HCT116 (cell line): ENCODE results near the gene PLEKHM1. TPM values are rescaled to one million over a fixed set of nuclear protein-coding genes. Genes with fewer than 3 reads are reported as not detected.

ENCODE experiments used
- ATAC-seq: fragments of 200-7000 bp; cut with Tn5 transposase; 2 replicates; pipeline ENCODE4 v1.9.1; 2020; ENCODE audit warnings: mild to moderate bottlenecking, moderate library complexity
- BruUV-seq: library from RNA; stranded (reverse); fragments of 400-500 nt; replicated peaks from 2 replicates; lab custom pipeline; 2021; lab: Mats Ljungman, UMichigan
- CTCF ChIA-PET: fragments of 300-600 bp; sonication (Branson Sonifier 250); formaldehyde crosslinking; loops from one replicate; lab custom pipeline; 2021; ENCODE audit warnings: antibody characterized with exemption; lab: Charles Lee
- POLR2A ChIA-PET: fragments of 300-600, 350-600 bp; sonication (Branson Sonifier 250); formaldehyde crosslinking; loops from one replicate; lab custom pipeline; 2021; ENCODE audit warnings: antibody characterized with exemption; lab: Charles Lee
- RAD21 ChIA-PET, 2 experiments: fragments of 300-600 bp; sonication (Branson Sonifier 250); formaldehyde crosslinking; loops; one replicate each; lab custom pipeline; 2023; ENCODE audit warnings: low total read pairs in 2 of 2; ENCODE audit not compliant: uncharacterized antibody in 2 of 2, unreplicated experiment in 2 of 2, low non-redundant PET in 1 of 2; lab: Charles Lee
- DNase-seq: peaks from one replicate; pipeline ENCODE4 v3.0.0-alpha.2; 2010; ENCODE audit warnings: low read depth, low spot score
- H2AFZ ChIP-seq: fragments of 200-600 bp; shearing (Covaris generic), sonication (generic); 2 replicates; pipeline ENCODE4 v1.6.1; 2017; ENCODE audit warnings: low read depth, mixed run types, mixed read lengths, antibody characterized with exemption, low read length; ENCODE audit not compliant: poor library complexity, severe bottlenecking
- H3K27ac ChIP-seq: 2 replicates; pipeline ENCODE4 v1.5.1; 2012; ENCODE audit warnings: low read depth, low read length
- H3K27me3 ChIP-seq: fragments of 200-600 bp; sonication (generic); 2 replicates; pipeline ENCODE4 v1.6.1; 2016; ENCODE audit warnings: mixed run types, low read length, mixed read lengths; ENCODE audit not compliant: insufficient read depth
- H3K36me3 ChIP-seq, 2 experiments: fragments of 200-500 bp in 1 of 2; fragments of 200-600 bp in 1 of 2; sonication (Bioruptor generic) in 1 of 2; sonication (generic) in 1 of 2; 2 replicates each; pipeline versions ENCODE4 v1.5.1 to v1.6.1; 2014 to 2016; ENCODE audit warnings: low read length in 2 of 2, inconsistent platforms in 1 of 2, mixed read lengths in 1 of 2, mixed run types in 1 of 2; ENCODE audit not compliant: insufficient read depth in 2 of 2, control insufficient read depth in 1 of 2
- H3K4me1 ChIP-seq, 2 experiments: fragments of 200-600 bp in 1 of 2; sonication (generic) in 1 of 2; 2 replicates each; pipeline versions ENCODE4 v1.5.1 to v1.6.1; 2012 to 2017; ENCODE audit warnings: low read length in 2 of 2, inconsistent platforms in 1 of 2, mild to moderate bottlenecking in 1 of 2, mixed read lengths in 1 of 2, mixed run types in 1 of 2, moderate library complexity in 1 of 2; ENCODE audit not compliant: insufficient read depth in 2 of 2, control insufficient read depth in 1 of 2
- H3K4me2 ChIP-seq: fragments of 200-600 bp; sonication (generic); 2 replicates; pipeline ENCODE4 v1.6.1; 2017; ENCODE audit warnings: mixed run types, low read length, mixed read lengths
- H3K4me3 ChIP-seq, 2 experiments: fragments of 200-600 bp in 1 of 2; sonication (generic) in 1 of 2; replicated peaks in 1 of 2; 2 replicates each; pipeline ENCODE4 v1.5.1; 2011 to 2016; ENCODE audit warnings: low read length in 2 of 2, control low read depth in 1 of 2, low read depth in 1 of 2, mild to moderate bottlenecking in 1 of 2, mixed read lengths in 1 of 2, mixed run types in 1 of 2
- H3K79me2 ChIP-seq: fragments of 200-600 bp; sonication (generic); 2 replicates; pipeline ENCODE4 v1.6.1; 2017; ENCODE audit warnings: mild to moderate bottlenecking, mixed run types, low read length, moderate library complexity, mixed read lengths; ENCODE audit not compliant: insufficient read depth
- H3K9ac ChIP-seq: fragments of 200-600 bp; sonication (generic); 2 replicates; pipeline ENCODE4 v1.6.1; 2016; ENCODE audit warnings: low read length, mixed read lengths
- H3K9me2 ChIP-seq: fragments of 200-600 bp; sonication (generic), shearing (Covaris generic); 2 replicates; pipeline ENCODE4 v1.6.1; 2017; ENCODE audit warnings: mixed run types, mild to moderate bottlenecking, moderate library complexity; ENCODE audit not compliant: insufficient read depth
- H3K9me3 ChIP-seq, 2 experiments: fragments of 200-500 bp in 1 of 2; fragments of 200-600 bp in 1 of 2; sonication (Bioruptor generic) in 1 of 2; sonication (generic) in 1 of 2; 2 replicates each; pipeline ENCODE4 v1.6.1; 2014 to 2017; ENCODE audit warnings: low read length in 2 of 2, mixed read lengths in 2 of 2, inconsistent platforms in 1 of 2, low read depth in 1 of 2, mild to moderate bottlenecking in 1 of 2, mixed run types in 1 of 2, moderate library complexity in 1 of 2; ENCODE audit not compliant: control insufficient read depth in 1 of 2, insufficient read depth in 1 of 2
- H4K20me1 ChIP-seq: fragments of 200-600 bp; sonication (generic), shearing (Covaris generic); 2 replicates; pipeline ENCODE4 v1.6.1; 2017; ENCODE audit warnings: mixed run types, mild to moderate bottlenecking, moderate library complexity; ENCODE audit not compliant: insufficient read depth
- CTCF ChIP-seq, 3 experiments: fragments of 200-600 bp in 1 of 3; sonication (generic) in 1 of 3; IDR thresholded peaks in 2 of 3; conservative IDR thresholded peaks in 1 of 3; 2 replicates each; pipeline ENCODE4 v1.5.1; 2012 to 2017; ENCODE audit warnings: low read depth in 2 of 3, low read length in 2 of 3, antibody characterized with exemption in 1 of 3, borderline replicate concordance in 1 of 3, control low read depth in 1 of 3, mild to moderate bottlenecking in 1 of 3, mixed read lengths in 1 of 3, mixed run types in 1 of 3, moderate library complexity in 1 of 3; ENCODE audit not compliant: insufficient read depth in 1 of 3
- EGR1 ChIP-seq: IDR thresholded peaks from 2 replicates; pipeline ENCODE4 v1.6.1; 2012; ENCODE audit warnings: low read depth
- EZH2 ChIP-seq: fragments of 200-600 bp; sonication (generic); IDR thresholded peaks from 2 replicates; pipeline ENCODE4 v1.6.1; 2017; ENCODE audit warnings: antibody characterized with exemption, mixed run types
- EZH2phosphoT487 ChIP-seq: fragments of 200-600 bp; IDR thresholded peaks from 2 replicates; pipeline ENCODE4 v1.6.1; 2018; ENCODE audit warnings: antibody characterized with exemption, borderline replicate concordance
- FOSL1 ChIP-seq: IDR thresholded peaks from 2 replicates; pipeline ENCODE4 v1.6.1; 2012; ENCODE audit warnings: low read depth
- JUND ChIP-seq: IDR thresholded peaks from 2 replicates; pipeline ENCODE4 v1.6.1; 2012
- POLR2AphosphoS5 ChIP-seq: IDR thresholded peaks from 2 replicates; pipeline ENCODE4 v1.6.1; 2011; ENCODE audit warnings: mild to moderate bottlenecking, low read depth, low read length, moderate library complexity
- RAD21 ChIP-seq: IDR thresholded peaks from 2 replicates; pipeline ENCODE4 v1.6.1; 2012; ENCODE audit warnings: low read depth, mild to moderate bottlenecking
- SIN3A ChIP-seq: IDR thresholded peaks from 2 replicates; pipeline ENCODE4 v1.6.1; 2012; ENCODE audit warnings: low read depth
- SP1 ChIP-seq: IDR thresholded peaks from 2 replicates; pipeline ENCODE4 v1.6.1; 2012; ENCODE audit warnings: low read depth
- SRF ChIP-seq: IDR thresholded peaks from 2 replicates; pipeline ENCODE4 v1.6.1; 2012; ENCODE audit warnings: low read depth
- TCF7L2 ChIP-seq: IDR thresholded peaks from 2 replicates; pipeline ENCODE4 v1.7.0; 2011; ENCODE audit warnings: borderline replicate concordance, inconsistent platforms; ENCODE audit not compliant: insufficient read depth, insufficient read length; ENCODE audit errors: extremely low read depth
- YY1 ChIP-seq: IDR thresholded peaks from 2 replicates; pipeline ENCODE4 v1.6.1; 2011; ENCODE audit warnings: low read length, low read depth, moderate library complexity, mild to moderate bottlenecking; ENCODE audit not compliant: insufficient replicate concordance; ENCODE audit errors: extremely low read depth
- ZBTB33 ChIP-seq: IDR thresholded peaks from 2 replicates; pipeline ENCODE4 v1.6.1; 2011; ENCODE audit warnings: mild to moderate bottlenecking, low read length, moderate library complexity; ENCODE audit not compliant: insufficient replicate concordance; ENCODE audit errors: extremely low read depth
- ZFX ChIP-seq: fragments of 450-650 bp; IDR thresholded peaks from 2 replicates; pipeline ENCODE4 v1.6.1; 2017
- ZNF274 ChIP-seq: fragments of 200-500 bp; sonication (Bioruptor generic); IDR thresholded peaks from 2 replicates; pipeline ENCODE4 v1.6.1; 2014; ENCODE audit warnings: mild to moderate bottlenecking, low read depth, low read length, inconsistent platforms
- intact Hi-C: fragments of 100-400 bp; cut with micrococcal nuclease; formaldehyde crosslinking; loops from 2 replicates; pipeline ENCODE4 v1.10.0; 2022
- total RNA-seq: library from RNA; stranded (reverse); gene quantifications from one replicate; pipeline ENCODE4 v1.2.1, GENCODE V29; 2021; ENCODE audit not compliant: unreplicated experiment
- TF ChIP-seq, protein P1 (sequence below): IDR thresholded peaks from 2 replicates; pipeline ENCODE4 v1.6.1; 2012

PLEKHM1 gene
- total RNA-seq, 1 experiment from 2014 or later, result 32.8 TPM

DNA sequence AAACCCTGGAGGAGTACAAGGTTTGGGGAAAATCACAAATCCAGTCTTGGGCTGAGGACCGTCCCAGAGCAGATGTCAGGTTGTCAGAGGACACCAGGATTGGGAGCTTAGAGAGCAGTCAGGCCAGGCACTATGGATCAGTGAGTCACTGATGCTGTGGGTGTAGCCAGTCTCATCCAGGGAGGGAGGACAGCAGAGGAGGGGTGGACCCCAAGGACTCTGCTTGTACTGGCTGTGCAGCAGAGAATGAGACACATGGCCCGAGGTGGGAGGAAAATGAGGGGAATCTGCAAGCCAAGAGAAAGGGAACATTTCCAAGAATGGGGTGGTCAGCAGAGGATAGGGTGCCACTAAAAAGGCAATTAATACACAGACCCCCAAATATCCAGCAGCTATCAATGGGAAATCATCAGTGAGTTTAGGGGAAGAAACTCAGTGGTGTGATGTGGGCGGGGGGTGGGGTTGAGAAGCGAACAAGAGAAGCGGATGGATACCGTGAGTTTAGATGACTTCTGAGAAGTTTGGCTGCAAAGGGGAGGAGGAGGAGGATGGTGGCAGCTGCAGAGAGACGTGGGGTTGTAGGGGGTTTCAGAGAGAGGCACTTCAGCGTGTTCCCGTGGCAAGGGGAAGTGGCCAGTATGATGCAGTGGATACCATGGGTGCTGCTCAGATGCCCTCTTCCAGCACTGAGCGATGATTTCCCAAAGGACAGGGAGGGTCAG is 101.8 kb downstream of the PLEKHM1 start:
- BruUV-seq, result no TSS peak

More for the DNA sequence above, 101.8 kb downstream of the PLEKHM1 start:
- no peak overlapping the region for H3K9ac ChIP-seq
- ATAC-seq, result no peak
- RAD21 ChIA-PET, result no interaction called here
- POLR2A ChIA-PET, result no interaction called here
- no peaks in the 10 kb centered on the region for H3K79me2 ChIP-seq
- no peaks in the 10 kb centered on the region for H4K20me1 ChIP-seq
- CTCF ChIA-PET, result interaction anchor here (0.9 to 10.5 kb wide), 8 partner anchors 17 to 463 kb away, joined by 3 to 115 read pairs (median 4); partner anchors contain the start of gene ACBD4
- DNase-seq, result no peak
- intact Hi-C loops, result loop anchor here (5.0 to 10.0 kb wide), 2 partner anchors 254 to 444 kb away; partner anchors contain the start of genes ACBD4 and PLCD3
- H3K27me3 ChIP-seq, result no peaks in the 10 kb centered on the region
- no peaks in the 10 kb centered on the region for H3K9me3 ChIP-seq
- no peak overlapping the region for H3K4me3 ChIP-seq
- H2AFZ ChIP-seq, result no peak overlapping the region
- no peak overlapping the region for H3K4me2 ChIP-seq
- no peak for TF ChIP-seq EZH2phosphoT487
- TF ChIP-seq ZNF274, result no peak
- TF ChIP-seq YY1, result no peak
- TF ChIP-seq EGR1, result no peak
- no peak for TF ChIP-seq CTCF (IDR thresholded peaks at IDR 0.05 in 2 of 3, conservative IDR thresholded peaks at IDR 0.05 in 1 of 3; ENCODE audit: borderline replicate concordance in 1 of 3, insufficient read depth in 1 of 3, low read depth in 2 of 3, low read length in 2 of 3)
- TF ChIP-seq RAD21, result no peak
- no peak for TF ChIP-seq SRF
- TF ChIP-seq ZFX, result no peak
- TF ChIP-seq JUND, result no peak
- TF ChIP-seq TCF7L2, result no peak
- TF ChIP-seq, protein P1, sequence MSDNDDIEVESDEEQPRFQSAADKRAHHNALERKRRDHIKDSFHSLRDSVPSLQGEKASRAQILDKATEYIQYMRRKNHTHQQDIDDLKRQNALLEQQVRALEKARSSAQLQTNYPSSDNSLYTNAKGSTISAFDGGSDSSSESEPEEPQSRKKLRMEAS, result no peak
- no peak for TF ChIP-seq POLR2AphosphoS5
- no peak for TF ChIP-seq SP1
- TF ChIP-seq EZH2, result no peak
- no peak for TF ChIP-seq ZBTB33
- TF ChIP-seq FOSL1, result no peak
- no peak for TF ChIP-seq SIN3A
- no peak overlapping the region for H3K27ac ChIP-seq
- no peaks in the 10 kb centered on the region for H3K9me2 ChIP-seq
- no peaks in the 10 kb centered on the region for H3K36me3 ChIP-seq
- H3K4me1 ChIP-seq, result peaks cover 0 to 33% of the 10 kb centered on the region in 2 experiments; a peak in 2 of 4 replicates
